ENCODE results near the gene CLASP1.
"Not testable (repeated sequence)": the region's sequence is repeated elsewhere in the genome, so short reads cannot be mapped to it uniquely, and the experiment has no call there.

Gene CLASP1

GRCh38 chr2:121319941-121320340, 329.3 kb downstream of the CLASP1 start:
- DNase-seq (ENCODE audit: low read depth) = no peak

GRCh38 chr2:121316986-121317385, 332.3 kb downstream of the CLASP1 start:
- DNase-seq (ENCODE audit: low read depth) = no peak

- DNase-seq (ENCODE audit: low read depth) = not testable (repeated sequence)
Measured at GRCh38 chr2:121313701-121314100, 335.6 kb downstream of the CLASP1 start.

- DNase-seq (ENCODE audit: low read depth) = no peak
Measured at GRCh38 chr2:121309801-121310200, 339.5 kb downstream of the CLASP1 start.

- no peak for DNase-seq (ENCODE audit: low read depth)
Measured at GRCh38 chr2:121309323-121309722, 339.9 kb downstream of the CLASP1 start.

- no peak for DNase-seq (ENCODE audit: low read depth)
Measured at GRCh38 chr2:121307048-121307447, 342.2 kb downstream of the CLASP1 start.

GRCh38 chr2:121304941-121305340, 344.3 kb downstream of the CLASP1 start:
- DNase-seq (ENCODE audit: low read depth) = no peak

- DNase-seq (ENCODE audit: low read depth) = no peak
Measured at GRCh38 chr2:121303531-121304263, 345.6 kb downstream of the CLASP1 start.

GRCh38 chr2:121301190-121301589, 348.1 kb downstream of the CLASP1 start:
- DNase-seq (ENCODE audit: low read depth) = not testable (repeated sequence)

- DNase-seq (ENCODE audit: low read depth) = no peak
Measured at GRCh38 chr2:121298476-121298875, 350.8 kb downstream of the CLASP1 start.

GRCh38 chr2:121297866-121298265, 351.4 kb downstream of the CLASP1 start:
- not testable (repeated sequence) for DNase-seq (ENCODE audit: low read depth)

GRCh38 chr2:121297217-121297830, 351.9 kb downstream of the CLASP1 start:
- DNase-seq (ENCODE audit: low read depth) = no peak

- no peak for DNase-seq (ENCODE audit: low read depth)
Measured at GRCh38 chr2:121295911-121296650, 353.2 kb downstream of the CLASP1 start.

- no peak for DNase-seq (ENCODE audit: low read depth)
Measured at GRCh38 chr2:121294881-121295840, 354.1 kb downstream of the CLASP1 start.

- no peak for DNase-seq (ENCODE audit: low read depth)
Measured at GRCh38 chr2:121293450-121294325, 355.6 kb downstream of the CLASP1 start.

- DNase-seq (ENCODE audit: low read depth) = no peak
Measured at GRCh38 chr2:121291251-121291580, 358.0 kb downstream of the CLASP1 start.

GRCh38 chr2:121289271-121289670, 360.0 kb downstream of the CLASP1 start:
- no peak for DNase-seq (ENCODE audit: low read depth)

- no peak for DNase-seq (ENCODE audit: low read depth)
Measured at GRCh38 chr2:121288454-121289231, 360.6 kb downstream of the CLASP1 start.

GRCh38 chr2:121287956-121288355, 361.3 kb downstream of the CLASP1 start:
- DNase-seq (ENCODE audit: low read depth) = no peak

All from HS-5 (cell line).